ENCODE data around the gene PLEKHG5.

- no peak for TF ChIP-seq POLR2A (IDR thresholded peaks at IDR 0.05)
- TF ChIP-seq, protein P1, sequence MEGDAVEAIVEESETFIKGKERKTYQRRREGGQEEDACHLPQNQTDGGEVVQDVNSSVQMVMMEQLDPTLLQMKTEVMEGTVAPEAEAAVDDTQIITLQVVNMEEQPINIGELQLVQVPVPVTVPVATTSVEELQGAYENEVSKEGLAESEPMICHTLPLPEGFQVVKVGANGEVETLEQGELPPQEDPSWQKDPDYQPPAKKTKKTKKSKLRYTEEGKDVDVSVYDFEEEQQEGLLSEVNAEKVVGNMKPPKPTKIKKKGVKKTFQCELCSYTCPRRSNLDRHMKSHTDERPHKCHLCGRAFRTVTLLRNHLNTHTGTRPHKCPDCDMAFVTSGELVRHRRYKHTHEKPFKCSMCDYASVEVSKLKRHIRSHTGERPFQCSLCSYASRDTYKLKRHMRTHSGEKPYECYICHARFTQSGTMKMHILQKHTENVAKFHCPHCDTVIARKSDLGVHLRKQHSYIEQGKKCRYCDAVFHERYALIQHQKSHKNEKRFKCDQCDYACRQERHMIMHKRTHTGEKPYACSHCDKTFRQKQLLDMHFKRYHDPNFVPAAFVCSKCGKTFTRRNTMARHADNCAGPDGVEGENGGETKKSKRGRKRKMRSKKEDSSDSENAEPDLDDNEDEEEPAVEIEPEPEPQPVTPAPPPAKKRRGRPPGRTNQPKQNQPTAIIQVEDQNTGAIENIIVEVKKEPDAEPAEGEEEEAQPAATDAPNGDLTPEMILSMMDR (IDR thresholded peaks at IDR 0.05), result no peak
Observed at GRCh38 chr1:6446665-6447015, 44.8 kb downstream of the PLEKHG5 start.

Measured in esophagus squamous epithelium (tissue), 4 donors.